HG02610 (cell line): ENCODE measurements around the gene PEAK3.

Experiments
- ATAC-seq: cut with Tn5 transposase; IDR thresholded peaks from one replicate; pipeline ENCODE4 v1.9.1; 2021; ENCODE audit warnings: mild to moderate bottlenecking, moderate library complexity; ENCODE audit not compliant: unreplicated experiment

PEAK3 gene

DNA sequence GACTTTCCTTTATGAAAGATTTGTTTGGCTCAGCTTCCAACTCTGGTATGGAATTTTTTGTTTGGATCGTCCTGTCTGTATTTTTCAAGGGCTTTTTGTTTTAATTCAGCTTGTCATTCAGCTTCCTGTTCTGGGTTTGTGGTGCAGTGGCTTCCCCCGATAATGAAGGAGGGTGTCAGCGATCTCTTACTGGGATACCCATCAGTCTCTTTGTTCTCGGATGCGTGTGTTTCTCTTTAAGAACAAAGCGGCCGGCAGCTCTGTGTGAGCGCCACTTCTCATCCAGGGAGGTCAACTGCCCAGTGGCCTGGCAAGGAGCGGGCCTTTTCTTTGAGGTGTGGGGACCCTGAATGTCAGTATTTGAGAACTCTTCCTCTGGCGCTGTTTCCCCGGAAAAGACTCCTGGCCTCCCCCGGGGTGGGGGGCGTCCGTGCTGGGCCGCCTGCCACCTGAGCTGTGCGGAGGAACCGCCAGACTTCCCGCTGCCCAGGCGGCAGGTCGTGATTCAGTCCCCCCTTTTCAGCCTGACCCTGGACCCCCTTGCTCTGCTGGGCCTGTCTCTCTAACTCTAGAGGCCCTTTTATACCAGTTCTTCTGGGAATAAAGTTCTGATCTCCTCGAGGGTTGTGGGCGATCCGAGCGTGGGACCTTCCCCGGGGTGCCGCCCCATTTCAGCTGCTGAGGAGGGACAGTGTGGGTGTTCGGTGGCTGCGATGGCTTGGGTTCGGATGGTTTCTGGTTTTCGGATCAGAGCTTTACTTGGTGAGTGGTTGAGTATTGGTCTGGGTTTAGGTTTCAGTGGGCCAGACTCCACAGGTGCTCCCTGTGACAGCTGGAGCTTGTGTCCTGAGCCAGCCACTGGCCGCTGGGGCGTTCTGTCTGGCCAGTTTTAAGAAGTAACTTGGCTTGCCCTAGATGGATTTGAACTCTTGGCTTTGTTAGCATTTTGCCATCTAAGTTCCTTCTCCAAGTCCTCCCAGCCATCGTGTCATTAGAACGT is 41.9 kb downstream of the PEAK3 start:
- ATAC-seq, result no peak

DNA sequence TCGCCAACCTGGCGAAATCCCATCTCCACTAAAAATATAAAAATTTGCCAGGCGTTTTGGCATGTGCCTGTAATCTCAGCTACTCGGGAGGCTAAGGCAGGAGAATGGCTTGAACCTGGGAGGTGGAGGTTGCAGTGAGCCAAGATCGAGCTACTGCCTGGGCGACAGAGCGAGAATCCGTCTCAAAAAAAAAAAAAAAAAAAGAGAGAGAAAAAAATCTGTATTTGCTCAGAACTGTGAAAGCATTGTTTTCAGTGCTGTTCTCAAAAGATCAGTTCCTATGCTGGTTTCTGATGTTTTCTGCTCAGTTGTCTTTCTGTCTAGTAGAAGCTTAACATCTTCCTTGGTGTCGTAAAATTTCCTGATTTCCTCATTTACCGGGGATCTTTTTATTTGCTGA is 42.8 kb downstream of the PEAK3 start:
- no peak for ATAC-seq

DNA sequence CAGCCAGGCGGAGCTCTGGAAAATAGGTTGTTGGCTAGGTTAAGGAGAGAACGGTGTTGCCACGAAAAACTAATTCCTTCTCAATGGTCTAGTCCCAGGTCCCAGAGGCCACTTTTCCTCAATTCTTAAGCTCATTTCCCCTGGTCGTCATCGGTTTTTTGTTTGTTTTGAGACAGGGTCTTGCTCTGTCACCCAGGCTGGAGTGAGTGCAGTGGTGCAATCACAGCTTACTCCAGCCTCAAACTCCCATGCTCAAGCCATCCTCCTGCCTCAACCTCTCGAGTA is 44.2 kb downstream of the PEAK3 start:
- no peak for ATAC-seq

DNA sequence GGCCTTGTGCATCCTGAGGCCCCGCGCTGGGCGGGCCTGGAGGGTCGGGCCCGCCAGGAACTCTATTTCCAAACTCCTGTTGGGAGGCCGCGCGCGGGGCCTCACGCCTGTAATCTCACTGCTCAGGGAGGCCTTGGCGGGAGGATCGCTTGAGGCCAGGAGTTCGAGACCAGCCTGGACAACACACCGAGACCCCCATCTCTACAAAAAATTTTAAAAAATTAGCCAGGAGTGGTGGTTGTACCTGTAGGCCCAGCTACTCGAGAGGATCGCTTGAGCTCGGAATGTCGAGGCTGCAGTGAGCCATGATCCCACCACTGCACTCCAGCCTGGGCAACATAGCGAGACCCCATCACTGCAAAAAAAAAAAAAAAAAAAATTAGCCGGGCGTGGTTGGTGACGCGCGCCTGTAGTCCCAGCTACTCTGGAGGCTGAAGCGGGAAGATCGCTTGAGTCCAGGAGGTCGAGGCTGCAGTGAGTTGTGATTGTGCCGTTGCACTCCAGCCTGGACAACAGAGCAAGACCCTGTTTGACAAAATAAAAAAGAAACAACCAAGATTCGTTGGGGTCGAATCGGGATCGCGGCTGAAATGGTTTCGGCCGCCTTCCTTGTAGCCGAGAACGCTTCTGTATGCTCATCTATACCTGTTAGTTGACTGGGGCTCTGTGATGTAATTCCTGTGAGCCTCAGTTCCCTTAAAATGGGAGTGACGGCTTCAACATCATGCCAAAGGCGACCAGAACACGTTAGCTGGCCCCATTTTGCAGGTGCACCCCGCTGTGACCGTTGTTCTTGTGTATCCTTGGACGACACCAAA is 44.7 kb downstream of the PEAK3 start:
- no peak for ATAC-seq

DNA sequence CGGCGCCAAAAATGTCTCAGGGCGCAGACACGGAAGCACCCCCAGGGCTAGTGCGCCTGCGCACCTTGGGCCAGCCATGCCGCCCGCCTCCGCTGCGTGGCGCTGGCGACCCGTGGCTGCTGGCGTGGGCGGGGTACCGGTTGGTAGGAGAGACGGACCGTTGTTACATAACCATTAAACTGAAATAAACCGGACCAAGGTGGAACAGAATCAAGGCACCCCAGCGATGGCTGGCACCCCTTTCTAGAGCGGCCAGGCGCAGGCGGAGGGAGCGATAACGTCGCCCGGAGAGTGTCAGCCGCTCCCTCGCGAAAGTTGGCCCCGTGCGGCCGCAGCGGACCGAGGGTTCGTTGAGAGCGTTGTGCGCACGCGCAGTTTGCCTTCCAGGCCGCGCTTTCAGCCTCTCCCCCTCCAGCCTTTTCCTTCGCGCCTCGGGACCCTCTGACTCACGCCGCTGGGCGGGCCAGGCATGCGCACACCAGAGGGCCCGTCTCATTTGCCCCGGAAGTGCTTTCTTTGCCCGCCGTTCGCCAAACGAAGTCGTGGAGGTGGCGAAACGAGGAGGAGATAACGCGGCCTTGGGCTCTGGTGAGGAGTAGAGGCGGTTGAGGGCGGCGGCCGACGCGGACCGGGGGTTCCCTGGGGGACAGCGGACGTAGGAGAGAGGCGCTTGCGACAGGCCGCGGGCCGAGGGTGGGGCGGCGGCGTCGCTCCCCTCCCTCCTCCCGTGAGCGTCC is 45.5 kb downstream of the PEAK3 start, which contains the start of the genes PLEKHJ1 and SF3A2:
Gene PLEKHJ1 (minus strand): TSS at position 16 of the 737 bp plus-strand sequence. CDS start 81 bp downstream, outside the sequence.
Gene SF3A2 (plus strand): TSS at position 511 of the 737 bp plus-strand sequence. CDS start 6,595 bp downstream, outside the sequence.
- peak; percentile 63 for ATAC-seq

DNA sequence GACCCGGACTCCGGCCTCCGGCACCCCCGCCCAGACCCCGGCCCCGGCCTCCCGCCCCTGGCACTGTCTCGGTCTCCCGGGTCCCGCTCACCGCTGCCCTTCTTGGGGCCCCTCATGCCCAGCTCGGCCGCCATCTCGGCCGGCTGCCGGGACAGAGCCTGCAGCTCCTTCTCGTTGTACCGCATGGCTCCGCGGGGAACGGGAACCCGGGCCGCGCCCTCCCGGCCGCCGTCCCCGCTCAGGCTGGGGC is 46.0 kb downstream of the PEAK3 start:
- ATAC-seq, result no peak

DNA sequence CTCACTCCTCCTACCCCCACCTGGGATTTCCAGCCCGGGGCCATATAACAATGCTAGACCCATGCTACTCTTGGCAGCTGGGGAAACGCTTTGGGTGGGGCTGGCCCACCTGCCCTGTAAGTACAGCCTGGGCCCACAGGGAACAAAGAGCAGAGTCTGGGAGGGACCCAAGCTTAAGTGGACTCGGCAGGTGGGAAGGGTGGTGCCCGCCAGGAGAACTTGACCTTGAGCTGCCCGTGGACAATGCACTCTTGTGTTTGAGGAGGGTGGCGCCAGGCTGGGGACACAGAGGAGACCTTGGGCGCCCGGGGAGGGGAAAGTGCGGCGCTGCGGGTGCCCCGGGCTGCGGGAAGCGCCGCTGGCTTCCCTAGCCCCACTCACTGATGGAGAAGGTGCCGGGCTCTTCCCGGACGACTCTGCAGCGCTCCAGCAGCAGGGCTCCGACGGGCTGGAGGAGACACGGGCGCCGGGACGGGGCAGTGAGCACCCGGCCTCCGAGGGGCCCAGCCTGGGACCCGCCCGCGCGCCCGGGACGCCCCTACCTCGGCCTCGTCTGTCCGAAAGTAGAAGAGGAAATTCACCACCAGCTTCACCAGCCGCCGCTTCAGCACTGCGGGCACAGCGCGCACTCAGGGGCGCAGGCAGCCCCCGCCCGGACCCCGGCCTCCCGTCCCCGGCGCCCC is 46.5 kb downstream of the PEAK3 start:
- ATAC-seq, result peak; percentile 1

DNA sequence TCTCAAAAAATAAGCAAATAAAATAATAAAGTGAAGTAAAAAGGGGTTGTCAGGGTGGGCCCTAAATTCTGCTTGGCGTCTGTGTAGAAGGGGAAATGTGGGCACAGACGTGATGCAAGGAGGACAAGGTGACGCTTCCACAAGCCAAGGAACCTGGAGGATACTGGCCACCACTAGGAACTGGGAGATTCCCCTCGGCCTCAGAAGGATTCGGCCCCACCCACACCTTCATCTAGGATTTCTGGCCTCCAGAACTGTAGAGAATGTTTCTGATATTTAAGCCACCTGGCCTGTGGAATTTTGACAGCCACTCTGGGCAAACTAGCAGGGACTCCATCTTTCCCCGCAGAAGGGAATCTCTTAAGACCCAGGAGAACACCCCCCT is 47.0 kb downstream of the PEAK3 start:
- ATAC-seq, result no peak

DNA sequence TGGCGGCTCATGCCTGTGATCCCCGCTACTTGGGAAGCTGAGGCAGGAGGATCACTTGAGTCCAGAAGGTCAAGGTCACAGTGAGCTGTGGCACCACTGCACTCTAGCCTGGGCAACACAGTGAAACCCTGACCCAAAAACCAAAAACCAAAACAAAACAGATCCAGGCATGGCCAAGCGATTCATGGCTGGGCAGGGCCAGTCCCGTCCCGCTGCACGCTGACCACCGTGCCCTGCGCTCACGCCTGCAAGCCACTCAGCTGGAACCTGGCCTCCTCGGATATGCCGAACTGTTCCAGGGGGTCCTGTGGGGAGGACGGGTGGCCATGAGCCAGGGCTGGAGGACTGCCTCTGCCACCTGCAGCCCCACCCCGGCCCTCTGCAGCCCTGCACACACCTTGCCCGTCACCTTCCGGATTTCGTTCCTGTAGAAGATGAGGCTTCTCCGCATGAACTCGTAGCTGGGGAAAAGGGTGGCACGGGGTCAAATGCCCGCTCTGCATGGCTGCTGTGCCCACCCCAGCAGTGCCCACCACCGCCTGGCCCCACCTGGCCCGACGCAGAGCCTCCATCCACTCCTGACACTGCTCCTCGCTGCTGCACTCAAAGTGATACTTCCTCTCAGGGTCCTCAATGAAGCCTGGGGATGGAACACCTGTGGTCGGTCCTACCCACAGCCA is 48.2 kb downstream of the PEAK3 start:
- ATAC-seq, result no peak

DNA sequence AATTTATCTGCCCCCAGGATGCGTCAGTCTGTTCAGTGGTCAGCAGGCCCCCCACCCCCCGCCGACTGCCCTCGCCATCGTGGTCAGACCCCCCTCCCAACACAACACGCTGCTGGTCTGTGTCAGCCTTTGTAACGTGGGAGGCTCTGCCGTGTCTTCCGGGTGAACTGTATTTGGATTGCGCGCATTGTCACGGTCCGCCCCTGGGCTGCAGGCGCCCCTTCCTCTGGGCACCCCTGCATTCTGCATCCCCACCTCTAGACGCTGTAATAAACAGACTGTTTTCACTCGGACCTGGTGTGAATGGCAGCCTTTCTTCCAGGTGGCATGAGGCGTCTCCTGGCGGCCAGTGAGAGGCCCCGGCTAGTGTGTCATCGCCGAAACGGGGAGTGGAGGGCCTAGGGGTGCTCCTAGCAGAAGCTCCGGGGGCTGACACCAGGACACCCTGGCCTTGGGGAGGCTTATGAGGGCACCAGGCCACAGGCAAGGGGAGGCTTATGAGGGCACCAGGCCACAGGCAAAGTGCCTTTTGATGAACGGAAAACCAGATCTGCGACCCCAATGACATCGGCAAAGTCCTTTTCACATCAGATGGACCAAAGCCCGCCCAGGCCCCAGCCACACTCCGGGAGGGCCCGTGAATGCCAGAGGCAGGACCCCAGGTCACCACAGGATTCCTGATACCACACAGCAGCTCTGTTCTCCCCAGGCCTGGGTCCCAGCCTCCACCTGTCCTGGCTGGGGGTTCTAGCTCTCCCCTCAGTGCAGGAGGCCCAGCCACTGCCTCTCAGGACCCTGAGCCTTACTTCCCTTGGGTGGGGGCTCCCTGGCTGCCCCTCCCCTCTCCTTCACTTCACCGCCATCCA is 49.5 kb downstream of the PEAK3 start:
- ATAC-seq, result no peak

DNA sequence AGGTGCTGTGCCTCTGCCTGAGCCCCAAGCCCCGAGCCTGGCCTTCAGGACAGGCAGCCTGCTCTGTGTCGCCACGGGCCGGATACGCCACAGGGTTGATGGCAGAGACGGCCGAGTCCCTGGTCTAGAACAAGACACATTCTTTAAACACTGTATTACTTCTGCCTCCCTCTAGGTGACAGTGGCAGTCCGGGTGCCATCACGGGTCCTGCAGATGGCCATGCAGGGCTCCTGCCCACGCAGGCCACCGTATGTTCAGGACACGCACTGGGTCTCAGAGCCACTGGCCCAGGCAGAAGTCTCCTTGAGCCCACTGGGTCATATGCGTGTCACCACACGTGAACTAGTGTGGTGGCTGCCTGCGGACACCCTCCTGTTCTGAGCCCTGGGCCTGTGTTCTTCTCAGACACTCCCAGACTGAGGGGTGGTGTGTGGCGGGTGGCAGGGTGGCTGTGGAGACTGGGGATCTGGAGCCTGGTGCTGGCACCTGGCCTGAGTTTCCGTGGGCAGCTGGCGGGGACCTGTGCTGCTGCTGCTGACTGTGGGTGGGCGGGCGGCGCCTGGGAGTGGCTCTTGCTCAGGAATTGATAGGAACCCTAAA is 50.3 kb downstream of the PEAK3 start:
- ATAC-seq, result no peak

DNA sequence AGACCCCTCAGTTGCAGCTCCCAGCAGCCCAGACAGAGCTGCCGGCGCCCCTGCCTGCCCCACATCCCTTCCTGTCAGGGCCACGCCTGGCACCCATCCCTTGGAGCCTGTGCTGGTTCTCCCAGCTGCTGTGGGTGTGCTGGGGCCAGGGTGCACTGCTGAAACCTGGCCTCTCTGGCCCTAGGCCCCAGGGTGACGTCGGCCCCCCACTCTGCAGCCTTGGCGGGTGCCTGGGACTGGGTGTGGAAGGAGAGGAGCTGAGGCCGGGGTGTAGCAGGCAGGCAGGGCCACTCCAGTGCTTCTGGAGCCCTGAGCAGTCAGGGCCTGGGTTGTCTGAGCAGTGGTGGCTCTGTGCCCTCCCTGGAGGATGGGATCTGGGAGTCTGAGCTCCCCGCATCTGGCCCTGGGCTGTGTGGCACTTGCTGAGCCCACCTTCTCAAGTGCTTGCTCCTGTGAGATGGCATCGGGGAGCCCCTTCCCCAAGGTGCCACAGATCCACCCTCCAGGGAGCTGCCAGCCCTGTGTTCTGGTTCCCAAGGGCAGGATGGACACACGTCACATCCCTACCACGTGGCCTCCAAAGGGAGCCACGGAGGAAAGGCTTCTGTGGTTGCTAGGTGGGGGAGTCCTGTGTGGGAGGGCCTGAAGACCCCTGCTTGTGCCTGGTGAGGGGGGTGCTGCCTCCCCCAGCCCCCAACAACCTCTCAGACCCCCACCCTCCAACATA is 51.0 kb downstream of the PEAK3 start:
- no peak for ATAC-seq

DNA sequence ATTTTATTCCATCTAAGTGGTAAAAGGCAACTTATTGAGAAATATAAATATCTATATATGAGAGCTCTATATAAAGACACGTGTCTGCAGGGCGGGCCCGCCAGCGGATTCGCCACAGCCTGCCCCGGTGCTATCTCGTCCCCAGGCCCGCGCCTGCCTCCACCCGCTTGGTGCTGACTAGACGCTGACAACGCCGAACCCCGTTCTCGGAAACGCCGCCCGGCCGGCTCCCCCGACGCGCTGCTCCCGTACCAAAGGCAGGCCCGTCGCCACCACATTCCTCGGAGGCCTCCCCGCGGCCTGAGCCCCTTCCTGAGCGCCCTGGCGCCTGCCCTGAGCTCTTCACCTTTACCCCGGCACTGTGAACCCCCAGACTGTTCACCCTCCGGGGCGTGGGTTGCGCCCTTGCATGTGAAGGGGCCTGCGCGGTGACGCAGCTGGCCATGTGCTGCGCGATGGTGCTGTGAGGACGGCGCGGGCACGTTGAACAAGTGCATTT is 51.9 kb downstream of the PEAK3 start:
- no peak for ATAC-seq

DNA sequence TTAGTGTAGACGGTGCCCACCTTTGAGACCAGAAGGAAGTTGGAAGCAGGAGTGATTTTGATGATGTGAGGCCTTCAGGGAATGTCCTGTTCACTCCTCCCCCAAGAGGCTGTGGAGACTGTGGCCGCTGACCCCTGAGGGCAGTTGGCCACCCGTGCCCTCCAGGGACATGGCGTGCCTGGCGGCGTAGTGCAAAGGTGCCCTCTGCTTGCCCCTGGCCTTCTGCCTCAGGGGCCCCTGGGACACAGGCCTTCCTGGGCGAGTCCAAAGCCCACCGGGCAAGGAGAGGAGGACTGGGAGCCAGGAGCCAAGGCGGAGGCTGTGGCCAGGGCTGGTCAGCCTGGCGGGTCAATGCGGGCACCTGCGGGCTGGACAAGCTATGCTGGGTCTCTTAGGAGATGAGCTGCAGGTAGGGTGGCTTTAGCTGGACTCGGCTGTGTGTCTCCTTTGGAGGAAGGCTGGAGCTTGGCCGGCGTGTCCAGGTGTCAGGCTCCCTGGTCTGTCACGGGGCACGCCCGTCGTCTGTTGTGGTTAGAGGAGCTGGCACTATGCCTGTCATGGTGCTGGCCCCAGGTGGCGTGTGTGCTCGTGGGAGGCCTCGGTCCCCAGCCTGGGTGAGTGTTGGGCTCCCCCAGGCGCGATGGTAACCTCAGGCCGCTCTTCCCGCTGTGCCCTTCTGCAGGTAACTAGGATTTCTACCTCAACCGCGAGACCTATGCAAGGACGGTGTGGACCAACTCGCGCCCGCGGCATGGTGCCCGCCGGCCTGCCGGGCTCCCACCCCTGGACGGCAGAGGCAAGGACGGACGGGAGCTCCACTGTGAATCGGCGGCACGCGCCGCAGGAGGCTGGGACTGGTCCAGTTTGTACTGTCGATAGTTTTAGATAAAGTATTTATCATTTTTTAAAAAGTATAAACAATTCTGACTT is 52.6 kb downstream of the PEAK3 start:
- no peak for ATAC-seq

DNA sequence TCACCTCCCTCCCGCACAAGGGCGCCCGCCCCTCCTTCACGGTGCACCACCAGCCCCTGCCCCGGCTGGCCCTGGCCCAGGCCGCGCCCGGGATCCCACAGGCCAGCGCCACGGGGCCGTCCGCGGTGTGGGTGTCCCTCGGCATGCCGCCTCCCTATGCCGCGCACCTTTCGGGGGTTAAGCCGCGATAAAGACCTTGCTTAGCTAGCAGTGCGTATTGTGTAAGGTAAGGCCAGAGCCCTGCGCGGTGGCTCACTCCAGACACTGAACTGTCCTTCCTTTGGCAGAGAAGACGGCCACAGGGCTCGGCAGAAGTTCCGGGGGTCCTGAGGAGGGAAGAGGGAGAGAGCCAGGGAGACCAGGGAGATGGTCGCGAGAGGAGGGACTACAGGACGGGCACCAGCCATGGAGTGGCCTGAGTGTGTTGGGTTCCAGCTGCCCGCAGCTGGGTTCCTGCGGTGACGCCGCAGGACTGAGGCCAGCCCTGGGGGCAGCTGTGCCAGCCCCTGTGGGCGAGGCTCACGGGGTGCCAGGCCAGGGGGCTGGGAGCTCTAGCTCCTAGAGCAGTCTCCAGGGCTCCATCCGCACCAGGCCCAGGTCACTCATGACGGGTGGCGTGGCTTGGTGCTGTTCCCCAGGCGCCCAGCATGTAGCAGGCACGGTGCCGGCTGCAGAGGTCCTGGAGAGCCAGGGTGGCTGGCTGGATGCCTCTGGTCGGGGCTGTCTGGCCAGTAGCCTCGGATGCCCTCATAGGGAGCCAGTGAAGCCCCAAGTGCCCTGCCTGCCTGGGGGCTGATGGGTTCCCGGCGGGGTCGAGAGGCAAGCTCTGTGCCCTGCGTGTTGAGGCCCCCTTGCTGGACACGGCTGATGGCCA is 53.6 kb downstream of the PEAK3 start:
- no peak for ATAC-seq
